Activated CD4-positive, alpha-beta T cell treated with anti-CD3 and anti-CD28 coated beads, Interleukin-2, amount 50 U/mL, for 16 hours (primary cell): ENCODE results near the gene ERP44.
A peak's percentile ranks its signal among the peaks of the same experiment; 100 is the strongest.
"Not testable (repeated sequence)": the region's sequence is repeated elsewhere in the genome, so short reads cannot be mapped to it uniquely, and the experiment has no call there.

Experiments
- DNase-seq: peaks from one replicate; pipeline ENCODE4 v3.0.0-alpha.2; 2020

The ERP44 gene

DNA sequence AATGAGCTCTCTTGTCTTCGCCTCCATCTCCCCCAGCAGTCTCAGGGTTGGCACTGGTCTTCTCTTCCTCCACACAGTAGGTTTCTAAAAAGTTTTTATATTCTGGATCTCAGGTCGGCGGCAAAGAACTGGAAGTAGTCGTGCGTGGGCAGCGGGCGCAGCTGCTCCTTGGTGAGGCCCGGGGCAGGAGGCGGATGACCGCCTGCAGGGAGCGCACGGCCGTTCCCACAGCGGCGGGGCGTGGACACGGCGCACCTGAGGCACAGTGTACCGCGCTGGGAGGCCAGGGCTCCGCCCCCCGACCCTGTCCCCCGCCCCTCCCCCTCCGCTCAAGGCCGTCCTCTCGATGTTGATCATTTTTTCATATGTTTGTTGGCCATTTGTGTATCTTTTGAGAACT, 99.9 kb downstream of the ERP44 start:
- no peak for DNase-seq

DNA sequence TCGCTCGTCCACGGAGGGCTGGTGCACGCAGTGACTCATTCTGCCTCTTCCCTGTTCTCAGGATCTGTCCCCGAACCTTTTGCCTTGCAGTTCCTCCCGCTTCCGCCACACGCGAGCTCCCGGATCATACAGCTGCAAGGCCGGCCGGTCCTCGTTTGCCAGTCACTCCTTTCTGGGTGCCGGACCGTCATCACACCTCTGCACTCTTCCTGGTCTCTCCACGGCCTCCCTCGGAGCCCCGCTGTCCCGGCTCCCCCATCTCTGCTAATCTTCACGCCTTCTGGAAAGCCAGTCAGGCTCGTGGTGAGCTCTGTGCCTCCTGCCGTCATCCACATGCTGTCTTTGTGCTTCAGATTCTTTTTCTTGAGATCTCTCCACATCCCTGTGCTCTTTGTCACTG, 100.5 kb downstream of the ERP44 start:
- DNase-seq, result no peak

DNA sequence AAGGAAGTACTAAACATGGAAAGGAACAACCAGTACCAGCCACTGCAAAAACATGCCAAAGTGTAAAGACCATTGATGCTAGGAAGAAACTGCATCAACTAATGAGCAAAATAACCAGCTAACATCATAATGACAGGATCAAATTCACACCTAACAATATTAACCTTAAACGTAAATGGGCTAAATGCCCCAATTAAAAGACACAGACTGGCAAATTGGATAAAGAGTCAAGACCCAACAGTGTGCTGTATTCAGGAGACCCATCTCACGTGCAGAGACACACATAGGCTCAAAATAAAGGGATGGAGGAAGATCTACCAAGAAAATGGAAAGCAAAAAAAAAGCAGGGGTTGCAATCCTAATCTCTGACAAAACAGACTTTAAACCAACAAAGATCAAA, 108.3 kb downstream of the ERP44 start:
- not testable (repeated sequence) for DNase-seq

DNA sequence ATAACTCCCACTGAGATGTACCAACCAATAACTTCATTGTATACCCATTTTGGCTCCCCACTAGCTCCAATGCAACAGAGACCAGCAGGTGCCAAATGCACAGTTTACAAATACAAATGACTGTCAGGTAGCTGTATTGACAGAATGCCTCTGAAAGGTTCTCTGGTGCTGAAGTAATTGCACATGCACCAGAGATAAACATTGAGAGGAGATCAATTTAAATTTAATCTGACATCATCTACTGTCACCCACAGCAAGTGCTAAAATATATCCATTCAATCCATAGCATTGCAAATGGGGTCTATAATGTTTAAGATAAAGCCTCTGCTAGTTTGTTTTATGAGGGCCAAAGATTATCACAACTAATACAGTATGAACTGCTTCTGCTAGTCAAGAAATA, 112.2 kb downstream of the ERP44 start:
- no peak for DNase-seq

DNA sequence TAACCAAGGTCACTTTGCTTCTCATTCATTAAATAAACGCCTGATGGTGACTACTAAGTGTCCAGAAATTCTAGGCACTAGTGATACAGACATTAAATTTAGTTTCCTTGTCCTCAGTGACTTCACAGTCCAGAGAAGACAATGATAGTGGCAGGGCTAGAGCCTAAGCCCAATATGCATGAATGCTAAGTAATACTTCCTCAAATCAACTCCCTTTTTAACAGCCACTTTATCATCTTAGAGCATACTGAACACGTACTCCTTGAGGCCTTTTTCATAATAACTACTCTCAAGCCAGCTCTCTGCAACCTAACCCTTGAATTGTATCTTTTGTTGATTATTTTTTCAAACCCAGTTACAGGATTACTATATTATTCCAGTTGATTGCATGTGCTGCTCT, 118.2 kb downstream of the ERP44 start:
- no peak for DNase-seq

DNA sequence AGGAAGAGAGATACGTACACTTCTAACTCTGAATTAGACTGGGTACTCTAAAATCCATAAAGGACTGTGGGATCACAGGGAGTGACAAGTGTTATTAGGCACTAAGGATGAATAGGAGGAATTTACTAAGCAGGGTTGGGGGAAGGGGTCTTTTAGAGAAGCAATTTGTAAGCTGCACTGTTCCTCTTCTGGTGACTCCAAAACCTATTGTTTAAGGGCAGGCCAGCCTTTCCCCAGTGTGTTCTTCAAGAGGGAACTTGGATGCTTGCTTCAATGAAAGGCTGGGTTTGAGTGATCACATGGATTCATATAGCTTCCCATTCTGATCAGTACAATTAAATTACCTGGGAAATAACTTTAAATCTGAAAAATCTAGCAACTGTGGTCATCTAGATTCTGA, 120.6 kb downstream of the ERP44 start:
- no peak for DNase-seq

DNA sequence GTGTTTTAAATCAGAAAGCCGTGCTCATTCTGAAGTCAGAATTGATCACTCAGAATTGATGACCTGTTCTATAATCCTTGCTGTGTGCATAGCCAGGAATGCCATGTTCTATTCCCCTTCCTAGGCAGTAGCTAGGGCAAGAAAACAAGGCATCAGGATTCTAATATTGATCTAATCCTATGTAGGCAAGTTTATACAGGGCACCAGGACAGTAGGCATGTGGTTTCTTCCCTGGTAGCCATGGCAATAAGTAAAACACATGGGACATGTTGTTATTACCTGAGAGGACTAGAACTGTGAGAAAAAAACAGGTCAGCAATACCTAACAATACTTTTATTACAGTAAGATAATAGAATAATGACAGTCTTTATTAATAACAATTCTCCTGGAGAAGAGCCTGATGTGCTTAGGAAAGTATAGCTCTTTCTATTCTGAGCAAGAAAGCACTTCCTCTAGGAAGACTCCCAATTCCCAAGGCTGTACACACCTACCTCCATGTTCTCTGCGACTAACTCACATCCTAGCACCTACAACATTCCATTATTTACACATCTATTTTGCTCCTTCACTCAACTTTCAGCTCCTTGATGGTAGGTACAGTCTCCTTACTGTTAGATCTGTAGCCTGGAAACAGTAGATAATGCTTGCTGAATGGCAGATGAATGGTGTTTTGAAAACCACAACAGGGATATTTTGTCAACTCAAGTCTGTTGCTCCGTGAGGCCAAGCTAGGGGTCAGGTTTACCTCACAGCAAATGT, 121.6 kb downstream of the ERP44 start:
- DNase-seq, result no peak

DNA sequence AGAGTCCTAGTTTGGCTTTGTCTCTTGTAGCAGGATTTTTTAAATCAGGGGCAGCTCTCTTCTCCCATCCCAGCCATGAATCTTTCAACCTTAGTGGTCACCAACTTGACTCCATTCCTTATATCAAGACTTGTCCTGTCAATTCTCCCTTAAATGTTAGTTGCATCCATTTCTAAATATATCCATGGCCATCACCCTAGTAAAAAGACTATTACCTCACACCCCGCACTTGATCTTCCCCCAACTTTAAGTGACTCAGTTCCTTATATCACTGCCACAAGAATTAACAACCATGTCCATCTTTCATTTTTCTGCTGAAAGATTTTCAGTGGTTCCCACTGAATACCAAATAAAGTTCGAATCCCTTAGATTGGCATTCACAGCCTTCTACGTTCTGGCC, 125.3 kb downstream of the ERP44 start:
- DNase-seq, result no peak

DNA sequence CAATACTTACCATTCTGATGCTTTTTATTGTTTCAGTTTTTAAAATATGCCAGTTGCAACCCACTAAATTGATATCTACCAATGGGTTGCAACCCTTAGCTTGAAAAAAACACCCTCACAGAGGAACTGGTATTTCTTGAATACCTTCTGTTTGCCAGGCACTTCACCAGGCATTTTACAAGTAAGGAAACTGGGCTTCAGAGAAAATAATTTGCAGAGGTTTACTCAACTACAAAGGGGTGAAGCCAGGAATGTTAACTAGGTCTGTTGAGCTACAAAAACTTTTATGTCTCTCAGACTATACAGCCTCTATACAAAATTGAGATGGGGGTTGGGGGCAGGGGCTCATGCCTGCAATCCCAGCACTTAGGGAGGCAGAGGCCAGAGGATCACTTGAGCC, 127.4 kb downstream of the ERP44 start:
- DNase-seq, result no peak

DNA sequence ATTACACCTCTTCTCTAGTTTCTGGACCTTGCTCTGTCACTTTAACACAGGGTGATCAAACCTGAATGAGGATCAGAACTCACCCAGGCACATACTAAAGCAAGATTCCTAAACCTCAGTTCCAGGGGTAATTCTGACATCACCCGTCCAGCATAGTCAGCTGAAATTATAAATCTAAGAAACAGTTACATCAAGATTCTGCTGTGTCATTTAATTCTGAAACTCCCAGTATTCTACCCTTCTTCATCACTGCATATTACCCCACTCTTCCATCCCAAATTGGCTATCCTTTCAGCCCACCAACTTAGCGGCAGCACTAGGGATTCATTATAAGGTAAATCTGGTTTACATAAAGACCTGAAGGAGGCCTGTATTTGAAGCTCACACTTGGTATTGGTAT, 128.3 kb downstream of the ERP44 start:
- DNase-seq, result no peak

DNA sequence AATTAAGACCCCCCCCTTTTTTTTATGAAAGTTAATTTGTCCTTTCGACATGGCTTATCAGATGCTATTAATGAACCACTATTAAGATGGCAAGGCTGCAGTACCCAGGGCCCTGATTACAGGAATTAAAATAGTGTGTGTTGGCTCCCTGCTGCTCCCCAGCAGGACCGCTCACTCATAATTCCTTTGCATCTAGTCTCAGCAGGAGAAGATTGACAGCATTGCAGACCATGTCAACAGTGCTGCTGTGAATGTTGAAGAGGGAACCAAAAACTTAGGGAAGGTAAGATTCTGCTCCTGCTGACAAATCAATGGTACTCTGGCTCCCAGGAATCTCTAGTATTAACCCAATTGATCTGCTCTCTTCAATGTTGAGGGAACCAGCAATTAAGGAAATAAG, 131.3 kb downstream of the ERP44 start:
- no peak for DNase-seq

DNA sequence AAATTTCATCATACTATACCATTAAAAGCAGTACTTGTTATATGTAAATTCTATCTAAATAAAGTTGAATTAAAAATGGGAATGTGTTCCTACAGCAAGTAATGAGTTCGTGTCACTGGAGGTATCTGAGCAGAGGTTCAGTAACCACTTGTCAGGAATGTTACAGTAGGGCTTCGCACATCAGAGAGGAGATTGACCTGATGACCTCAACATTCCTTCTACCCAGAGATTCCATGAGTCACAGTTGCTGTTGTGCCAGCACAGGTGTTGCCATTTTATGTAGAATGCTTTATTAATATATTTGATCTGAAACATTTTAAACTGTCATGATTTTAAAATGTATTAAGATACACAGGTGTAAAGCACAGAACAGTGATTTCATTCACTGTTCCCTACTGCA, 132.1 kb downstream of the ERP44 start:
- no peak for DNase-seq

DNA sequence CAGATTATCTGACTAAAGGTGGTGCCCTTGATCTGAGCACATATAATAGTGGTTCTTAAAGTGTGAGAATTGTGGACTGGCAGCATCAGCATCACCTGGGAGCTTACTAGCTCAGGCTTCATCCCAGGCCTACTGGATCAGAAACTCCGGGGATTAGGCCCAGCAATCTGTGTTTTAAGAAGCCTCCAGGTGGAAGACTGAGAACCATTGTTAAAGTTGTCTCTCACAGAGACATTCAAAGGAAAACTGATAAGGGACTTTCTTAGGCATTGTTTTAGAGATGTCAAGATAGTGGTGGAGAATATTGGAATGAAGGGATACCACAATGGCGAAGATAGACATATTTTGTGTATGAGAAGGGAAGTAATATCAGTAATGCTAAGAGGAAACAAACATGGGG, 132.8 kb downstream of the ERP44 start:
- DNase-seq, result no peak

DNA sequence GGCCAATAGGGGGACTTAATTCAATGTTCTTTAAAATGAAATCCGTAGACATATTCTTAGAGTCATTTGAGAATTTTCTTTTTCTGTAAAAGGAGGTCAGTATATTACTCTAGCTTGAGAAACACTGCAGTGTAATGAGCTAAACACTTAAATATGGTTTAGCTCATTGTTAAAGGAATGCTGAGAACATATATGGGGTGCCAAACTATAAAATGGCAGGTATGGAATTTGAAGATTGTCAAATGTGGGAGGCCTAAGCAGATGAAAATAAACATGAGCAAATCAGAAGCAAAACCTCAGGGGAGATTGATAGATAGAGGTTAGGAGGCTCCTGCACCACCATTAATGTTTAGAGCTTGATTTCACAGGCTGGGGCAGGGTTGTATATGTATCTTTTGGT, 134.5 kb downstream of the ERP44 start:
- DNase-seq, result no peak

DNA sequence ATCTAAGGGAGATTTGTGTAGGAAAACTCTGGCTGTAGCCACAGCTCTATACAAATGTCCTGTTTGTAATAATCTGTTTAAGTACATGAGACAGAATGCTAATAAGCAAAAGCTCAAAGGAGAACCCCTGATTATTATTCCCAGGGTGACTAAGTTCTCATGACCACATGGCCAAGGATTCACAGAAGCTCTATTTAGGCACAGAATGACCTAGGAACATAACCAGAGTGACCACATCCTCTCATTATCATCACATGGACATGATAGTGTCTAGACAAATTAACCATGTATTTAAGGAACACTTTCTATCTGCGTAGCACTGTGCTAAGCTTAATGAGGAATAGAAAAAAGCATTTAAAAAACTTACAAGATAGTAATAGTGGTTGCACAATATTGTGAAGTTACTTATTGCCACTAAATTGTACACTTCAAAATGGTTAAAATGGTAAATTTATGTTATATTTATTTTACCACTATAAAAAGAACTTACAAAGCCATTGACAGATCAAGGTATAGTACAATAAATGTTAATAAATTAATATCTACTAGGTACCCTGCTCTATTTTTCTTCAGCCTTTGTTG, 136.0 kb downstream of the ERP44 start:
- no peak for DNase-seq

DNA sequence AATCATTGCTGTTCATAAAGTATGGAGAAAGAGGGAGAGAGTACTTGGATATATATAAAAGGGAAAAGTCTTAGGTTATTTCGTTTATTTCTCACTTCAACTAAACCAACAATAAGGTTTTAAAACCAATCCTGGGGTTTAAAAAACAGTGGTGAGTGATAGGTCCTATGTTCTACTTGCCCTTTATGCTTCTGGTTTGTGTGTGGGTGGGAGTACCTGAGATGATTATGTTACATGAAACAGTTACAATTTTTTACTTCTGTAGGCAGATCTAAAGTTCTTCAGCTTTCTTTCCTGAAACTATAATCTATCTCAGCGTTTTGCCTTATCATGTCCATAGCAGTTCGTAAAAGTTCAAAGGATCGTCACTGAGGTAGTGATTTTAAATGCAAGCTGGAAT, 143.2 kb downstream of the ERP44 start:
- no peak for DNase-seq

DNA sequence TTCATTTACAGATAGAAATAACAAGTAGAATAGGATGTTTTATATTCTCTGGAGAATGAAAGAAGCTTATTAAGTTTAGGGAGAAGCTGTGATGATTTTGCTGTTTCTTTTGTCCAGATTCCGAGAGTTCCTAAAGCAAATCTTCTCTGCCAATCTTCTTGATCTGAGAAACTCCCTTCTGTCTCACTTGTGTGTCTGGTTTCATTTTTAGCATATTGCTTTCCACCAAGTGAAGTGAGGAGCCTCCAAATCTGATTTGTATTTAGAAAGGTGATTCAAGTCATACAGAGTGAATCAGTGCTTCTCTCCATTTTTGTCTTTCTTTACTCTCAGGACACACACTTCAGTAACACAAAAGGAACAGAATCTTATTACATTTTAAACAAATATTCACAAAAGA, 144.0 kb downstream of the ERP44 start:
- DNase-seq, result peak; percentile 71

DNA sequence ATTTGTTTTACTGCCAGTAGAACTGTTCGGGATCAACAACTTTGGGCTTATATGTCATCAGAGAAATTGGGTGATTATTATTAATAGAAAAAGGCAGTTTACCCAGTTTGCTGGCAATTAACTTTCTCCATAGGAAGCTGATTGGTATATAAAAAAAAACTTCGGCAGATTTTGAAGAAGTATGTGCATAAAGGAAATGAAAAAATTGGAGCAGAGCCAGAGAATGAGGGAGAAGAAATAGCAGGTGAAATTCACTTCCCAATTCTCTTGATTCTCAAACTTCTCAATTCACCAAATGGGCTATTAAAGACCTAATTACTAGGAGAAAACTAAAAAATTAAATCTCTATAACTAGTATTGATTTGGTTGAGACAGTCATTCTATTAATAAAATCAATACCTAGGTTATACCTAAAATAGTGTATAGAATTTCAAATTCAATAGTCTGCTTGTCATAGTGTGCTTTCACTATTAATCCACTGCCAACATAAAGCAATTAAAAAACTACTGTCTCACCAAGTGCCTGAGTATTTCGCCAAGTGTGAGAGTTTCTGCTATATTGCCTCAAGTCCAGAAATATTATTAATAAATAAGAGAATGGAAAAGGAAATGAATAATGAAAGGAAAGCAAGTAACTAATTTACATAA, 144.8 kb downstream of the ERP44 start:
- DNase-seq, result peak; percentile 42

DNA sequence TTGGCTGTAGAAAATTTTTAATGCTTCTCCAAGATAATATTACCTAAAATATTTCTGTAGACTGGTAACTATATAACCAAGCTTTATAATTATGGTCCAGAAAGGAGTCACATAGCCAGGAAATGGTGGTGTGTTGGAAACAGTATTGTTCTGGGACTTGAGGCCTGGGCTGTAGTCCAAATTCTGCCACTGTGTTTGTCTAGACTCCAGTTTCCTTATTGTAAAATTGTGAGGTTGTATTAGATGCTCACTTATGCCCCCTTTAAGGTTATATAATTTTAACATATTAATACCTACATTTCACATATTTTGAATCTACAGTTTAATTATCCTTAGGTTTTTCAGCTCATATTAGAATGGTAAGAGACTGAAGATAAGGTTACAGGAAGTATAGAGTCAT, 149.9 kb downstream of the ERP44 start:
- no peak for DNase-seq

DNA sequence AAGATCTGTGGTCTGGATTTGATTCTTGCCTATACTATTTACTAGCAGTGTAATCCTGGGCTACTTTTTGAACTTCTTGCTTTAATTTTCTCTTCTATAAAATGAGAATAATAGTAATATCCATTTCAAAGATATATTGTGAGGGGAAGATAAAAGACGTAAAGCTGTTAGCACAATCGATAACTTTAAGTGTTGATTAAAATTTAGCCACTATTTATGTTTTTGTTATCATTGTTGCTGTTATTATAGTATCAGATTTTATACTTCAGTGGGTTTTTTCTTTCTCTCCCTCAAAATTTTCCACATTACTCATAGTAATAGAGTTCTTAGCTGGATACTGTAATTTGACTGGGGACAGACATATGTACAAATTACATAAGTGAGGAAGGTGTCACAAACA, 150.3 kb downstream of the ERP44 start:
- DNase-seq, result no peak

DNA sequence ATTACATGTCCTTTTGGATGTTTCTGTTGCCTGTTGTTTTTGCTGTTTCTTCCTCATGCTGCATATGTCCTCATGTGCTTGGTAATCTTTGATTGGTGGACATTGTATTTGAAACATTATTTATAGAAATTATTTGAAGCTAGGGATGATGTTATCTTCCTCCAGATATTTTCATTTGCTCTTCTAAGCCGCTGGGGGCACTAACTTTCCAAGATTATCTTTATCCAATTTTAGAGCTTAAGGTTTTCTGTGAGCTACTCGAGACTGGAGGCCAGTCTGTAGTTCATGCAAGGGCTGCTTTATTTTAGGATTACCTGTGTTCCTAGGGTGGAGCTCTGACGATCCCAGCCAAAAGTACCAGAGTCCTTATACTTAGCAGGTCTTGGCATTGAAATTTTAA, 151.4 kb downstream of the ERP44 start:
- no peak for DNase-seq

DNA sequence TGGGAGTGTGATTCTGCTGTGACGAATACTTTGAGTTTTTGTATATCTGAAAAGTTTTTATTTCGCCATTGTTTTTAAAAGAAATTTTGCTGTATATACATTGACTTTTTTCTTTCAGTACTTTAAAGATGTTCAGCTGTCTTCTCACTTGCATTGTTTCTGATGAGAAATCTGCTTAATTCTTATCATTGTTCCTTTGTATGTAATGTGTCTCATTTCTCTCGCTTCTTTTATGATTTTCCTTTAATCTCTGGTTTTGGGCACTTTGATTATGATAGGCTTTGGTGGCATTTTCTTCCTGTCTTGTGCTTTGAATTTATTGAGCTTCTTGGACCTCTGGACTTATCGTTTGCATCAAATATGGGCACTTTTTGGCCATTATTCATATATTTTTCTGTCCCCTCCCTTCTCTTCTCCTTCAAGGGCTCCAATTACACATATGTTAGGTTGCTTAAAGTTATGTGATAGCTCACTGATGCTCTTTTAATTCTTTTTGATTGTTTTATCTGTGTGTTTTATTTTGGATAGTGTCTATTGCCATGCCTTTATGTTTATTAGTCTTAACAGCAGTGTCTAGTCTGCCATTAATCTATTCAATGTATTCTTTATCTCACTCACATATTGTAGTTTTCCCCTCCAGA, 161.7 kb downstream of the ERP44 start:
- no peak for DNase-seq

DNA sequence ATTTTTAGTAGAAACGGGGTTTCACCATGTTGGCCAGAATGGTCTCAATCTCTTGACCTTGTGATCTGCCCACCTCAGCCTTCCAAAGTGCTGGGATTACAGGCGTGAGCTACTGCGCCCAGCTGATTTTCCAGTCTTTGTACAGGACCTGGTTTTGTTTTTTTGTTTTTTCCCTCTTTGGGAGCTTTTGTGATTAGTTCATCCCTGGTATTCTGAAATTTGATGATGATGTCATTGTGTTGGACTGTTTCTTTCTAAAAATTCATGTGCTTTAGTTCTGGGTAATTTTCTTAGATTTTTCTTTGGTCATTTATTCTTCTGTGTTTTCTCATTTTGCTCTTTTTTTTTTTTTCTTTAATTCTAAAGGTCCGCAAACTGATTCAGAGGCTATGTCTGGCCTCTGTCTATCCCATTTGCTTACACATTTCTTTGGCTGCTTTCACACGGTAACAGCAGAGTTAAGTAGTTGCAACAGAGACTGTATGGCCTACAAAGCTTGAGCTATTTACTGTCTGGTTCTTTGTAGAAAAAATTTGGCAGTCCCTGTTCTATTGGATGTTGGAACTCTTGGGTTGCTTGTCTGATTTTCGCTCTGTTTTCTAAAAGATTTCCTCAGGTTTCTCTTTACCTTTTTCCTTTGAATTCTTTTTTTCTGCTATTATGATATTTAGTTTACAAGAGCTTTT, 167.5 kb downstream of the ERP44 start:
- DNase-seq, result no peak

DNA sequence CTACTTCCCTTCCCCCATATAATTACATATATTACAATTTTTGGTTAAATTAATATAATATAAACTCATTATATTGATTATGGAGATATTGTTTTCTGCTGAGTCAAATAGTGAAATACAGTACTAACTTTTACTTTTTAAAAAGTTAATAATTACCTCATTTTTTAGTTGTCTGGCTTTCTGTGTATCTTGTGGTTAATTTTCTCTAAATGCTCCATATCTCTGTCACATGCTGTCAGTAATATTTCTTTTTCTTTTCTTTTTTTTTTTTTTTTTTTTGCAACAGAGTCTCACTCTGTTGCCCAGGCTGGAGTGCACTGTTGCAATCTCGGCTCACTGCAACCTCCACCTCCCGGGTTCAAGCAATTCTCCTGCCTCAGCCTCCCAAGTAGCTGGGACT, 169.1 kb downstream of the ERP44 start:
- no peak for DNase-seq
